GM20000 (cell line): Measurements from ENCODE around the gene TNFRSF11A.

Experiments
- DNase-seq: peaks from one replicate; pipeline ENCODE4 v3.0.0; 2012; ENCODE audit warnings: low spot score
- CTCF ChIP-seq: IDR thresholded peaks from 2 replicates; pipeline ENCODE4 v1.5.1; 2012; ENCODE audit warnings: mild to moderate bottlenecking, control low read depth; ENCODE audit errors: extremely low read depth, missing control alignments

The TNFRSF11A gene

GRCh38 chr18:62371436-62371835 lies 46.3 kb downstream of the TNFRSF11A start:
- TF ChIP-seq CTCF = no peak
- no peak for DNase-seq

- TF ChIP-seq CTCF = no peak
- peak; percentile 69 for DNase-seq
Observed at GRCh38 chr18:62372156-62372555, 47.0 kb downstream of the TNFRSF11A start.

GRCh38 chr18:62372882-62373281 lies 47.8 kb downstream of the TNFRSF11A start:
- no peak for DNase-seq
- no peak for TF ChIP-seq CTCF

- TF ChIP-seq CTCF = no peak
- DNase-seq = no peak
Observed at GRCh38 chr18:62374410-62374965, 49.4 kb downstream of the TNFRSF11A start.

- TF ChIP-seq CTCF = no peak
- DNase-seq = no peak
Observed at GRCh38 chr18:62377131-62377807, 52.2 kb downstream of the TNFRSF11A start.

GRCh38 chr18:62379051-62379450 lies 53.9 kb downstream of the TNFRSF11A start:
- TF ChIP-seq CTCF = no peak
- no peak for DNase-seq

- TF ChIP-seq CTCF = no peak
Observed at GRCh38 chr18:62381373-62381772, 56.3 kb downstream of the TNFRSF11A start.

More at GRCh38 chr18:62381373-62381772, 56.3 kb downstream of the TNFRSF11A start:
- DNase-seq = no peak
